Stimulated activated CD4-positive, alpha-beta T cell treated with anti-CD3 and anti-CD28 coated beads, Interleukin-12 subunit alpha, Interleukin-12 subunit beta, amount 100 ng/mL, for 4 hours (primary cell): Measurements from ENCODE around the gene GBP6.
"Not testable (repeated sequence)": the region's sequence is repeated elsewhere in the genome, so short reads cannot be mapped to it uniquely, and the experiment has no call there.

ENCODE experiments used
- DNase-seq: peaks from one replicate; pipeline ENCODE4 v3.0.0-alpha.2; 2020

GBP6 gene

DNA sequence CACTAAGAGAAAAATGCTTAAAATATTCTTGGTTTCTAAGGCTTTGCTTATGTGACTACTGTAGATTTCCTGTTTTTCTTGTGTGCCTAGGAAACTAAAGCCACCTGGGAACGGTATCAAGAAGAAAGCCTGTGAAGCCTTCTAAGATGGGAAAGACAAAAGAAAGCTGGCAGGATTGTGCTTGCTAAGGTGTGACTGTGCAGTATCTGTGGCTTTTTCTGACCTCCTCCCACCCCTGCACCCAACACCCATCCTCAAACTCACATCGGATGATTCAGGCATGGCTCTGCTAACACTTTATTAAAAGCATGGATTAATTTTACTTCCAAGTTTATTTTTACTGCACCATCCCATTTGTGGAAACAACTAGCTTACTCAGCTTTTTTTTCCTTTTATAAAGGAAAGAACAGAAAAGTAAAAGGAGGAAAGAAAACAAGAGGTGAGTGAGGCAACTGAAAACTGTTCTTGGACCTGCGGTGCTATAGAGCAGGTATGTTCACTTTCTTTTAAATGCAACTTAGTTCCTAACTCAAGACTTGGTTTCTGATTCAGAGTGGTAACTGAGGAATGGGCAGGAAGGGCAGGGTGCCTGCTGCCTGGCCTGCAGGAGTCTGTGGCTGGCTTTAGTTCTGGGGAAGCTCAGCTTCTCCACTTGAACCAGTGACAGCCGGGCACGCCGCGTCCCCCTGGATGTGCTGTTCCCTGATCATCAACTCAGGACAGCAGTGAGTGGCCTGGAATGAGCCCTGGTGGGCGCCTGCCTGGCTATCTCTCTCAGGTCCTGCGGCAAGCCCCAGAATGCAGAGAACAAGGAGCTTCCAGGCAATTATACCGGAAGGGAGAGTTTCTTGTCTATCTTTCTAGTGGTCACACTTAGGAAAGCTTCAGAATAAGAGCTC lies at the start of gene GBP6:
GBP6 (plus strand) TSS at position 422 of the 899 bp plus-strand sequence. CDS start 4,493 bp downstream, outside the sequence.
- no peak for DNase-seq

- no peak for DNase-seq
Measured at GRCh38 chr1:89322402-89322801, 41.5 kb upstream of the GBP6 start.

- no peak for DNase-seq
Measured at GRCh38 chr1:89331890-89332289, 32.0 kb upstream of the GBP6 start.

DNA sequence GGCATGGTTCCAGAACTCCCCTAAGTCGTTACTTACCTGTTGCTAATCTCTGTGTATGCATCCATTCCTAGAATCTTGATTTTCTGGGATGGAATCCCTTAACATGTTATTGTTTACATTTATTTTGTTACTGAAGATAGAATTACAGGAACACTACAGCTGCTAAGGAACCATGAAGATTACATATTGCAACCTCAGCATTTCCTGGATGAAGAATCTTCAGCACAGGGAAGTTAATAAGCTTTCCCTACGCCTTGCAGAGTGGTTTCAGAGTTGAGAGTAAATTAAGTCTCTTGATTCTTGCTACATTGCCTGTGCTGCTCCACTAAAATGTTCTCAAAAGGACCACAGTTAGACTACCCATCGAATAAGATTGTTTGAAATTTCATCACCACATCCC lies 31.4 kb upstream of the GBP6 start:
- DNase-seq, result no peak

DNA sequence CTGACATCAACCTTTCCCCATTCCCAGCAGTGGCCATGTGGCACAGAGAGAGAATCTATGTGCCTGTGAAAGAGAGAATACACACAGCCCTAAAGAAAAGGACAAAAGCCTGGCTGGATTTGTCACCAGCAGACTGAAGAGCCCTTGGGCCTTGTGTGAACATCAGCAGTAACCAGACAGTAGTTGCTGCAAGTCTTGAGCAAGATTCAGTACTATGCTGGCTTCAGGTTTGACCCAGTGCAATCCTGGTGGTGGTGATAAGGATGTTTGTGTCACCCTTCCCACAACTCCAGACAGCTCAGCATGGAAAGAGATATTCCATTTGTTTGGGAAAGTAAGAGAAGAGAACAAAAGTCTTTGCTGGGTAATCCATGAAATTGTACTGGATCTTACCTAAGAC lies 28.4 kb upstream of the GBP6 start:
- no peak for DNase-seq

- no peak for DNase-seq
Measured at GRCh38 chr1:89337903-89338302, 26.0 kb upstream of the GBP6 start.

- no peak for DNase-seq
Measured at GRCh38 chr1:89339039-89339438, 24.8 kb upstream of the GBP6 start.

DNA sequence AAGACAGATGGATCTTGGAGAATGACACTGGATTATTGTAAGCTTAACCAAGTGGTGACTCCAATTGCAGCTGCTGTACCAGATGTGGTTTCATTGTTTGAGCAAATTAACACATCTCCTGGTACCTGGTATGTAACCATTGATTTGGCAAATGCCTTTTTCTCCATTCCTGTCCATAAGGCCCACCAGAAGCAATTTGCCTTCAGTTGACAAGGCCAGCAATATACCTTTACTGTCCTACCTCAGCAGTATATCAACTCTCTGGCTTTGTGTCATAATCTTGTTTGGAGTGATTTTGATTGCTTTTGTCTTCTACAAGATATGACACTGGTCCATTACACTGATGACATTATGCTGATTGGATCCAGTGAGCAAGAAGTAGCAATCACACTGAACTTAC lies 18.4 kb upstream of the GBP6 start:
- DNase-seq, result not testable (repeated sequence)

DNA sequence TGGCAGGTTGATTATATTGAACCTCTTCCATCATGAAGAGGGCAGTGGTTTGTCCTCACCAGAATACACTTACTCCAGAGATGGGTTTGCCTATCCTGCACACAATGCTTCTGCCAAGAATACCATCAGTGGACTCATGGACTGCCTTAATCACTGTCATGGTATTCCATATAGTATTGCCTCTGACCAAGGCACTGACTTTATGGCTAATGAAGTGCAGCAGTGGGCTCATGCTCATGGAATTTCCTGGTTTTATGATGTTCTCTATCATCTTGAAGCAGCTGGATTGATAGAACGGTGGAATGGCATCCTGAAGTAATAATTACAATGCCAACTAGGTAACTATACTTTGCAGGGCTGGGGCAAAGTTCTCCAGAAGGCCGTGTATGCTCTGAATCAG lies 16.6 kb upstream of the GBP6 start:
- DNase-seq, result no peak

- no peak for DNase-seq
Measured at GRCh38 chr1:89350298-89350697, 13.6 kb upstream of the GBP6 start.

DNA sequence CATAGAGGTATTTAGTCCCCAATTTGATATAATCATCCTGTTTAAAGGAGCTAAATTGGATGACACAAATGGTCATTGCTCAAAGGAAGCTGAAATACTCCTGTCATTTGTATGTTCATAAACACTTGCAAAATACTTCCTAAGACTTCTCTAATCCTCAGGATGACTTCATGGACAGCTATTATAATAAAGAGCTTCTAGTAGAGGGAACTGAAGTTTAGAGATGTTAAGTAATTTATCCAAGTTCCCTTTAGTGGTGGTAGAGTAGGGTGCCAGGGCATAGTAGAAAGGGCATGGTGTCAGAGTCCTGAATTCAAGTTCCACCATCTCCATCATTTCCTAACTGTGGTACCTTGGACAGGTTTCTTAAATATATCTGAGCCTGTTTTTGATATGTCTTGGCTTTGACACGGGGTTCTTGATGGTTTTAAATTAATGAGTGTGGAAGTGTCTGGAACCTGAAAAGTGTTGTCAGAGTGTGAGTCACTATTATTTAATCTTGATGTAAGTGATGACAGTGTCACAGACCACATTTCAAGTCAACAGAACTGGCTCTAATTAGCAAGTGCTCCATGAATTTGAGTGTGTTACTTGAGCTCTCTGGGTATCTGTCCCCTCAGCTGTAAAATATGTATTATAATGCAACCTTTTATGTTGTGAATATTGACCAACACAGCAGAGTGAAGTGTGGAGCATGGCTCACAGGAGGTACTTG lies 12.1 kb upstream of the GBP6 start:
- DNase-seq, result no peak

DNA sequence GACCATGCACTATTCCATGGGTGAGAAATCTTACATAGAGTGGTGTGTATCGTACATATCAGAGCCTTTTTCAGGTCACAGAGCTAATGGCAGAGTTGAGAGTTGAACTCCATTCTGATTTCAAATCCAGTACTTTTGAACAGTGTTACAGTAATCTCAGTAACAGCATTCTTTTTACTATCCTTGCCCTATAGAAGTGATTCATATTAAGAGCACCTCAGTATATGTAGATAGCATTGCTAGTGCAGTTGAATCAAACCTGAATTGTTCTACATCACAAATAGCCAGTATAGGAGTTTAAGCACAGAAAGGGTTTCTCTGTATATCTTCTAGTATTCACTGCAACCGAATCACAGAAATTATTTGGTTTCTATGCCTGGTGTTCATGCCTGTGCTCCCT lies 11.4 kb upstream of the GBP6 start:
- DNase-seq, result no peak

GRCh38 chr1:89354205-89354604 lies 9.7 kb upstream of the GBP6 start:
- no peak for DNase-seq

DNA sequence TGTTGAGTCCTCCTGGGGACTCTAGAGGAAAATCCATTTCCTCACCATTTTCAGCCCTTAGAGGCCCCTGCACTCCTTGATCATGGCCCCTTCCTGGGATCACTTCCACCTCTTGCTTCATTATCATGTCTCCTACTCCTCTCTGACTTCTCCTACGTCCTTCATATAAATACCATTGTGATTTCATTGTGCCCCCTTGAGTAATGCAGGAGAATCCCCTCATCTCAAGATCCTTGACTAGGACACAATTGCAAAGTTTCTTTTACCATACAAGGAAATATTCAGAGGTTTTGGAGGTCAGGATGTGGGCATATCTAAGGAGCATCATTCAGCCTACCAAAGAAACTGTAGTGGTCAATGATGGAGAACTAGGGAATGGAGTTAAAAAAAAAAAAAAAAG lies 8.8 kb upstream of the GBP6 start:
- DNase-seq, result no peak

- no peak for DNase-seq
Measured at GRCh38 chr1:89356658-89357400, 7.0 kb upstream of the GBP6 start.

DNA sequence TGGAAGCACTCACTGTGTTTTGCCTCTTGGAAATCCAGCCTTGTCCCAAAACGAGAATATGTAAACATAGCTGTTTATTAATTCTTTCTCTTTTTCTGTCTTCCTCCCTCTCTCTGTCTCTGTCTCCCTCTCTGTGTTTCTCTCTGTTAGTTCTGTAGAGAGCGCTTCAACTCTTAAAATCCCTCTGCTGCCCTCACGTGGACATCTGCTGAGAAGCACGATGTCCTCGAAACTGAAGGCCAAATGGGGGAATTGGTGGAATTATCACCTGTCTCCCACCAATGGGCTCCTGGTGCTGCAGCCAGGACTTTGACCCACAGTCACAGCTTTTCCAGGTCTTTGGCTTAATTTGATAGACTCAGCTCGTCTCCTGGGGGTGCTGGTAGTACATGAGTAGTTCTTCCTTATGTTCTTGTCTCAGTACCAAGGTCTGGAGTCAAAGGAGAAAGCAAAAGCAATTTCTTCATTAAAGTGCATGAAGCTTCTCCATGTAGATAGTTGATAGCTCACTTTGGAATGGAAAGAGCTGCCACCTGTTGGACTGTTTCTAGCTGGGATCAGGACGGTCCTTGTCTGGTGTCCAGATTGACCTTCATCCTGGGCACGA lies 5.5 kb upstream of the GBP6 start:
- DNase-seq, result peak; percentile 81

GRCh38 chr1:89360716-89361115 lies 3.1 kb upstream of the GBP6 start:
- no peak for DNase-seq

- no peak for DNase-seq
Measured at GRCh38 chr1:89361681-89362080, 2.2 kb upstream of the GBP6 start.

DNA sequence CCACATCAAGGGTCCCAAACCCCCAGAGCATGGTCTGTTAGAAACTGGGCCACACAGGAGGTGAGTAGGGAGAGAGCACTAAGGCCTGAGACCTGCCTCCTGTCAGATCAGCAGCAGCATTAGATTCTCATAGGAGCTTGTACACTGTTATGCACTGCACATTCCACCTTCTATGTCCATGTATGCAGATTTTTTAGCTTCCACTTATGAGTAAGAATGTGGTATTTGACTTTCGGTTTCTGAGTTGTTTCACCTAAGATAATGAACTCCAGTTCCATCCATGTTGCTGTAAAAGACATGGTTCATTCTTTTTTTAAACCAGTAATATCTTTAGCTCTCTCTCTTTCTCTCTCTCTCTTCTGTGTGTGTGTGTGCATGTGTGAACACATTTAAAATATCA lies 663 bp upstream of the GBP6 start:
- no peak for DNase-seq

DNA sequence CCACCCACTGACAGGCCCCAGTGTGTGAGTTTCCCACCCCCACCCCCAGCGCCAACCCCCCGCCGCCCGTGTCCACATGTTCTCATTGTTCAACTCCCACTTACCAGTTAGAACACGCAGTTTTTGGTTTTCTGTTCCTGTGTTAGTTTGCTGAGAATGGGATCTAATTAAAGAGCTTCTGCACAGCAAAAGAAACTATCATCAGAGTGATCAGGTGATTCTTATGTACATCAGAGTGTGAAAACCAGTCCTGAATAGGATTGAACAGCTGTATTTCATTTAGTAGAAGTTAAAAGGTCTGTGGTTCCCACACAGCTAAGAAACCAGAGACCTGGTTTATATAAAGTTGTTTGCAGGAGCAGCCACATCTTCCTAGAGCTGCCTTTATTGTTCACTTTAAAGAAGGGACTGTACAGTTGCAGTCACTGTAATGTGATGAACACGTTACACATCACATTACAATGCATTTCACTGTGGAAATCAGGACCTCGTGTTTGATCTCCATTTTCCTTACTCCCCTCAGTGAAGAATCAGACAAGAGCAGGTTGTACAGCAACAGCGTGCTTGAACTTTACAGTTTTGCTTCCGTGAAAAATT lies 1.2 kb downstream of the GBP6 start:
- no peak for DNase-seq

DNA sequence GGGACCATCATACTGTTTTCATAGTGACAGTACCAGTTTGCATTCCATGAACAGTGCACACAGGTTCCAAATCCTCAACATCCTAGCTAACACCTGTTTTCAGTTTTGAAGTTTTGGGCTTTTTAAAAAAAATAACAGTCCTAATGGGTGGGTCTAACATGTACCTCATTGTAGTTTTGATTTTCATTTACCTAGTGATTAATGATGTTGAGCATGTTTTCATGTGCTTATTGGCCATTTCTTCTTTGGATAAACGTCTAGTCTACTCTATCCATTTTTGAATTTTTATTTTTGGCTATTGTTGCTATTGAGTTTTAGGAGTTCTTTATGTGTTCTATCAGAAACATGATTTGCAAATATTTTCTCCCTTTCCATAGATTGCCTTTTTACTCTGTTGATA lies 3.4 kb downstream of the GBP6 start:
- no peak for DNase-seq

- no peak for DNase-seq
Measured at GRCh38 chr1:89369331-89369730, 5.5 kb downstream of the GBP6 start.

- not testable (repeated sequence) for DNase-seq
Measured at GRCh38 chr1:89373810-89374209, 10.0 kb downstream of the GBP6 start.
